Fibroblast of lung (primary cell): Measurements from ENCODE around the gene EIF3B.

Experiments
- EZH2 ChIP-seq: IDR thresholded peaks from 2 replicates; pipeline ENCODE4 v1.5.1; 2012; ENCODE audit warnings: low read length, control low read depth, mild to moderate bottlenecking; ENCODE audit errors: missing control alignments
- TF ChIP-seq, protein P1 (sequence below), 2 donors: IDR thresholded peaks in 1 of 2; conservative IDR thresholded peaks in 1 of 2; 1 replicate in 1 of 2; 2 replicates in 1 of 2; pipeline ENCODE4 v1.5.1; 2011 to 2012; ENCODE audit warnings: low read length in 2 of 2, control low read depth in 1 of 2, inconsistent platforms in 1 of 2, low read depth in 1 of 2, mild to moderate bottlenecking in 1 of 2

DNA sequence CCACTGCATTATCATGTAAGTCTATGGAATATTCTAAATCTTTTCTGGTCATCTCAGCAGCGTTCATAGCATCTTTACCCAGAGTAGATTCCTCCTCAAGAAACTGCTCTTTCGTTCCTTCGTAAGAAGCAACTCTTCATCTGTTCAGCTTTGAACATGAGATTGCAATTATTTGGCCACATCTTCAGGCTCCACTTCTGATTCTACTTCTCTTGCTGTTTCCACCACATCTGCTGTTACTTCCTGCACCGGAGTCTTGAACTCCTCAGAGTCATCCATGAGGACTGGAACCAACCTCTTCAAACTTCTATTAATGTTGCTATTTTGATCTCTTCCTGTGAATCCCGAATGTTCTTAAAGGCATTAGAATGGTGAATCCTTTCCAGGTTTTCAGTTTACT lies 61.4 kb downstream of the EIF3B start:
- TF ChIP-seq, protein P1, sequence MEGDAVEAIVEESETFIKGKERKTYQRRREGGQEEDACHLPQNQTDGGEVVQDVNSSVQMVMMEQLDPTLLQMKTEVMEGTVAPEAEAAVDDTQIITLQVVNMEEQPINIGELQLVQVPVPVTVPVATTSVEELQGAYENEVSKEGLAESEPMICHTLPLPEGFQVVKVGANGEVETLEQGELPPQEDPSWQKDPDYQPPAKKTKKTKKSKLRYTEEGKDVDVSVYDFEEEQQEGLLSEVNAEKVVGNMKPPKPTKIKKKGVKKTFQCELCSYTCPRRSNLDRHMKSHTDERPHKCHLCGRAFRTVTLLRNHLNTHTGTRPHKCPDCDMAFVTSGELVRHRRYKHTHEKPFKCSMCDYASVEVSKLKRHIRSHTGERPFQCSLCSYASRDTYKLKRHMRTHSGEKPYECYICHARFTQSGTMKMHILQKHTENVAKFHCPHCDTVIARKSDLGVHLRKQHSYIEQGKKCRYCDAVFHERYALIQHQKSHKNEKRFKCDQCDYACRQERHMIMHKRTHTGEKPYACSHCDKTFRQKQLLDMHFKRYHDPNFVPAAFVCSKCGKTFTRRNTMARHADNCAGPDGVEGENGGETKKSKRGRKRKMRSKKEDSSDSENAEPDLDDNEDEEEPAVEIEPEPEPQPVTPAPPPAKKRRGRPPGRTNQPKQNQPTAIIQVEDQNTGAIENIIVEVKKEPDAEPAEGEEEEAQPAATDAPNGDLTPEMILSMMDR (conservative IDR thresholded peaks at IDR 0.05 in 1 of 2, IDR thresholded peaks at IDR 0.05 in 1 of 2; ENCODE audit: low read depth in 1 of 2, low read length in 2 of 2), result no peak
- TF ChIP-seq EZH2, result no peak
